SK-N-MC (cell line): Measurements from ENCODE around the gene ANK3.

Source experiments
- EZH2 ChIP-seq: fragments of 200-600 bp; sonication (generic); IDR thresholded peaks from one replicate; pipeline ENCODE4 v1.6.1; 2017; ENCODE audit warnings: antibody characterized with exemption
- FOXP2 ChIP-seq: optimal IDR thresholded peaks from 2 replicates; pipeline ENCODE3; 2011; ENCODE audit warnings: mild to moderate bottlenecking, moderate library complexity; ENCODE audit not compliant: insufficient read depth; ENCODE audit errors: extremely low read length, control extremely low read depth
- POLR2AphosphoS5 ChIP-seq: IDR thresholded peaks from 2 replicates; pipeline ENCODE4 v1.6.1; 2012; ENCODE audit warnings: mild to moderate bottlenecking, low read depth, low read length, borderline replicate concordance

DNA sequence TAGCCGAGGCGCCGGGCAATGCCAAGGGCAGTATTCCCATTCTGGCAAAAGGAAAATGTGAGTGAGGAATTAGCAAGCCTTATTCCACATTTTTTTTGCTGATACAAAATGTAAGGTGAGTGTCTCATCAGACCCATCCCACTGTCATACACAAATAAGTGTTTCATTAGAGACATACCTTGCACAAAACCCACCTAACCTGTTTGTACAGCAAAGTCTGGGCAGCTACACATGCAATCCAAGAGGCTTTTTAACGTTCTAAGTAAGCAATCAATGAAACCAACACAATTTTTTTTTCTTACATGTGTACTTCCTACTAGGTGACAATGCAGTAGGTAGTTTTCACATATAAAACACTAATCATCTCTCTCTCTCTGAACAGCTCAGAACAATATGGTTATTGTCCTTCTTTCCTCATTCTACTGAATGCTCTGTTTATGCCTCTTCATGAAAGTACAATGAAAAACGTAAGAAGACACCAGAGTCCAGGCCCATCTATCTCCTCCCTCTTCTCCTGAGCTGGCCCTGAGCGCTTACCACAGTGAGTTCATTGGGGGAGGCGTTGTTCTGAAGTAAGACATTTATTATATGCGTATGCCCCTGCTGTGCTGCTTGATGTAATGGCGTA, 217.2 kb downstream of the ANK3 start:
- TF ChIP-seq FOXP2 (no peak), EZH2 (no peak), POLR2AphosphoS5 (no peak)
